NT2/D1 (cell line): ENCODE results near the gene EIF3K.
"Not testable (repeated sequence)": the region's sequence is repeated elsewhere in the genome, so short reads cannot be mapped to it uniquely, and the experiment has no call there.

Experiments used
- DNase-seq: peaks from one replicate; pipeline ENCODE4 v3.0.0-alpha.2; 2011; ENCODE audit warnings: low read depth, low spot score
- H3K27me3 ChIP-seq: 2 replicates; pipeline ENCODE4 v1.6.0; 2011; ENCODE audit warnings: mild to moderate bottlenecking; ENCODE audit not compliant: insufficient read length, insufficient read depth
- H3K36me3 ChIP-seq: 2 replicates; pipeline ENCODE4 v1.6.1; 2011; ENCODE audit warnings: mild to moderate bottlenecking, low read length, mixed read lengths; ENCODE audit not compliant: insufficient read depth, insufficient read length
- H3K4me1 ChIP-seq: 2 replicates; pipeline ENCODE4 v1.5.1; 2011; ENCODE audit not compliant: insufficient read depth, insufficient read length
- H3K4me3 ChIP-seq: 2 replicates; pipeline ENCODE4 v1.5.1; 2011; ENCODE audit warnings: low read depth; ENCODE audit not compliant: insufficient read length
- H3K9ac ChIP-seq: 2 replicates; pipeline ENCODE4 v1.6.0; 2011; ENCODE audit warnings: low read depth; ENCODE audit not compliant: insufficient read length
- H3K9me3 ChIP-seq: 2 replicates; pipeline ENCODE4 v1.5.1; 2011; ENCODE audit warnings: mild to moderate bottlenecking, low read length; ENCODE audit not compliant: insufficient read depth
- SUZ12 ChIP-seq: IDR thresholded peaks from 2 replicates; pipeline ENCODE4 v1.6.1; 2011; ENCODE audit not compliant: insufficient read length, insufficient read depth; ENCODE audit errors: extremely low read depth
- YY1 ChIP-seq: IDR thresholded peaks from 2 replicates; pipeline ENCODE4 v1.6.1; 2011; ENCODE audit not compliant: insufficient read length, insufficient read depth
- ZNF274 ChIP-seq: IDR thresholded peaks from 2 replicates; pipeline ENCODE4 v1.6.1; 2011; ENCODE audit warnings: mild to moderate bottlenecking, low read depth, low read length

Gene EIF3K

GRCh38 chr19:38618590-38619360 lies at the start of gene EIF3K:
TSS of gene EIF3K (plus strand) at chr19:38619188. CDS start at chr19:38619269, 81 bp downstream.
- peak; percentile 96 for DNase-seq
- peaks cover 35% of the 10 kb centered on the region for H3K36me3 ChIP-seq
- peaks cover 14% of the 10 kb centered on the region for H3K4me1 ChIP-seq

GRCh38 chr19:38569368-38569983 lies 49.5 kb upstream of the EIF3K start:
- no peak for TF ChIP-seq SUZ12

More at GRCh38 chr19:38618590-38619360, at the start of gene EIF3K:
- Histone ChIP-seq H3K27me3 (no peaks in the 10 kb centered on the region), H3K4me3 (peak within 1 kb of the TSS; percentile 99), H3K9ac (peak within 1 kb of the TSS; percentile 96), H3K9me3 (no peaks in the 10 kb centered on the region)
- no peak for TF ChIP-seq ZNF274
- TF ChIP-seq YY1: no peak
- TF ChIP-seq SUZ12: no peak

DNA sequence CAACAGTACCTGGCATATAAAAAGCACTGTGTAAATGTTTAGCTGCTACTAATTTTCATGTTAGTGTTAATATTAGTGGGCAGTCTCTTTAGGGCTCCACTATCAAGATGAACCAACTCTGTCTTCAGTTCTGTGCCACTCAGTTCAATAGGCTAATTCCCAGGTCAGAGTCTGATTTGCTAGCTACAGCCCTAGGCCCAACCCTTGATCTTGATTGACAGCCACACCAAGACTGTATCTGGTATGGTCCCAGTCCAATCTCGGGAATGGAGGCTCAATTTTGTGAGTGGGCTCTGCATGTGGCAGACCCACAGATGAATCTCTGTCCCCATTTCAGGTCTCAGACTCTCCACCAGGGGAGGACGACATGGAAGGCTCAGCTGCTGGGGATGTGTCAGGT lies 47.3 kb upstream of the EIF3K start:
- Histone ChIP-seq H3K4me1 (no peaks in the 10 kb centered on the region), H3K9me3 (no peaks in the 10 kb centered on the region), H3K27me3 (no peaks in the 10 kb centered on the region), H3K9ac (no peak overlapping the region), H3K4me3 (no peak overlapping the region), H3K36me3 (no peaks in the 10 kb centered on the region)
- TF ChIP-seq YY1: no peak
- no peak for DNase-seq

More at GRCh38 chr19:38569368-38569983, 49.5 kb upstream of the EIF3K start:
- no peak for DNase-seq
- H3K27me3 ChIP-seq: no peaks in the 10 kb centered on the region
- no peak overlapping the region for H3K4me3 ChIP-seq
- no peaks in the 10 kb centered on the region for H3K9me3 ChIP-seq
- H3K36me3 ChIP-seq: no peaks in the 10 kb centered on the region
- no peaks in the 10 kb centered on the region for H3K4me1 ChIP-seq
- no peak overlapping the region for H3K9ac ChIP-seq

DNA sequence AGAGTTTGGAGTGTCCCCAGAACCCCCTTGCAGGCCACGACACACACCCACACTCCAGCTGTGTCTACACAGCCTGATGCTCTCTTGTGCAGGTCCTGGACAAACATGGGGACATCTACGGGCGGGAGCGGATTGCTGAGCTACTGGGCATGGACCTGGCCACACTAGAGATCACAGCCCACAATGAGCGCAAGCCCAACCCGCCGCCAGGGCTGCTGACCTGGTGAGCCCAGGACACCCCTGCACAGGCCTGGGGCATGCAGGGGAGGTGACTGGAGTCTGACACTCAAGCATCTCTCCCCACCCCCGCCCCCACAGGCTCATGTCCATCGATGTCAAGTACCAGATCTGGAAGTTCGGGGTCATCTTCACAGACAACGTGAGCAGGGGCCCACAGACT lies 41.2 kb upstream of the EIF3K start:
- no peak for DNase-seq

DNA sequence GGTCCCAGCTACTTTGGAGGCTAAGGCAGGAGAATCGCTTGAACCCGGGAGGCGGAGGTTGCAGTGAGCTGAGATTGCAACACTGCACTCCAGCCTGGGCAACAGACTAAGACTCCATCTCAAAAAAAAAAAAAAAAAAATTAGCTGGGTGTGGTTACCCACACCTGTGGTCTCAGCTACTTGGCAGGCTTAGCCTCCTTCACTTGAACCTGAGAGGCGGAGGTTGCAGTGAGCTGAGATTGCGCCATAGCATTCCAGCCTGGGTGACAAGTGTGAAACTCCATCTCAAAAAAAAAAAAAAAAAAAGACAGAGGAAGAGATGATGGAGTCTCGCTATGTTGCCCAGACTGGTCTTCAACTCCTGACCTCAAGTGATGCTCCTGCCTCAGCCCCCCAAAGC lies 39.7 kb upstream of the EIF3K start:
- not testable (repeated sequence) for H3K4me1 ChIP-seq, H3K4me3 ChIP-seq, H3K27me3 ChIP-seq, H3K36me3 ChIP-seq, H3K9ac ChIP-seq, DNase-seq, H3K9me3 ChIP-seq

More for the DNA sequence above, 41.2 kb upstream of the EIF3K start:
- H3K4me3 ChIP-seq: no peak overlapping the region
- H3K27me3 ChIP-seq: no peaks in the 10 kb centered on the region
- TF ChIP-seq SUZ12: no peak
- TF ChIP-seq ZNF274: no peak
- TF ChIP-seq YY1: no peak
- no peaks in the 10 kb centered on the region for H3K9me3 ChIP-seq
- no peak overlapping the region for H3K9ac ChIP-seq
- no peaks in the 10 kb centered on the region for H3K4me1 ChIP-seq
- H3K36me3 ChIP-seq: no peaks in the 10 kb centered on the region

- H3K9me3 ChIP-seq: no peaks in the 10 kb centered on the region
- no peak overlapping the region for H3K9ac ChIP-seq
- H3K4me1 ChIP-seq: no peaks in the 10 kb centered on the region
- H3K36me3 ChIP-seq: no peaks in the 10 kb centered on the region
- no peak for DNase-seq
- TF ChIP-seq ZNF274 (no peak), SUZ12 (no peak), YY1 (no peak)
- no peaks in the 10 kb centered on the region for H3K27me3 ChIP-seq
- no peak overlapping the region for H3K4me3 ChIP-seq
Measured at GRCh38 chr19:38580080-38580479, 38.9 kb upstream of the EIF3K start.

DNA sequence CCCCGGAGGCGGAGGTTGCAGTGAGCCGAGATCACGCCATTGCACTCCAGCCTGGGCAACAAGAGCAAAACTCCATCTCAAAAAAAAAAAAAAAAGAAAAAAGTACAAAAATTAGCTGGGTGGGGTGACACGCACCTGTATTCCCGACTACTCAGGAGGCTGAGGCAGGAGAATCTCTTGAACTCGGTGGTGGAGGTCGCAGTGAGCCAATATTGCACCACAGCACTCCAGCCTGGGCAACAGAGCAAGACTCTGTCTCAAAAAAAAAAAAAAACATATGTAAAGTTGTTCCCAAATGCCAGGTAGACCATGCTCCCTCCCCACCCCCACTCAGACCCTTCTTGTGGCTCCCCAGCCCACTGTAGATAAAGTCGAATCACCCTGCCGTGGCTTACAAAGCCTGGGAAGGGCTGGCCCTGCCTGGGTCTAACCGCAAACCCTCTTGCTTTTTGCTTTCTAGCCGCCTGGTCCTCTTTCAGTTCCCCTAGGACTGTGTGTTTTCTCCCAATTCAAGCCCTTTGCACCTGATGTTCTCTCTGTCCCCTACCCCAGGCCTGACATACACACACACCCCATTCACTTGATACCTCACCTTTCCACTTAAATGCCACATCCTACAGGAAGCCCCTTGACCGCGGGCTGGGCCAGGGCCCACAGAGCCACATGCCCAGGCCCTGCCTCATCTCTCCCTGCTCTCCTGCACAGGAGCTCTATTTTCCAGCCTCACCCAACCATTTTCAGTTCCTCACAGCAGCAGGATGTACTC lies 35.6 kb upstream of the EIF3K start:
- DNase-seq: no peak

More for the DNA sequence above, 35.6 kb upstream of the EIF3K start:
- H3K9me3 ChIP-seq: no peaks in the 10 kb centered on the region
- H3K27me3 ChIP-seq: no peaks in the 10 kb centered on the region
- no peaks in the 10 kb centered on the region for H3K4me1 ChIP-seq
- no peaks in the 10 kb centered on the region for H3K36me3 ChIP-seq
- TF ChIP-seq ZNF274: no peak
- no peak for TF ChIP-seq YY1
- no peak for TF ChIP-seq SUZ12
- H3K9ac ChIP-seq: no peak overlapping the region
- H3K4me3 ChIP-seq: no peak overlapping the region
